Astrocyte (in vitro differentiated cells and primary cell): ENCODE results near the gene LRIF1. TPM values are rescaled to one million over a fixed set of nuclear protein-coding genes. Genes with fewer than 3 reads are reported as not detected.

ENCODE experiments used
- DNase-seq: peaks from one replicate; pipeline ENCODE4 v3.0.0-alpha.2; 2010; ENCODE audit warnings: low read depth
- FAIRE-seq: peaks from 2 replicates; lab custom pipeline; 2011; peaks lifted over from hg19 to GRCh38; lab: Jason Lieb, UNC
- H2AFZ ChIP-seq: 2 replicates; pipeline ENCODE4 v1.6.0; 2012; ENCODE audit warnings: low read depth, low read length, inconsistent platforms
- H3K27ac ChIP-seq: 2 replicates; pipeline ENCODE4 v1.5.1; 2011; ENCODE audit warnings: low read depth, low read length, inconsistent platforms
- H3K27me3 ChIP-seq: 2 replicates; pipeline ENCODE4 v1.6.0; 2011; ENCODE audit warnings: low read length, inconsistent platforms; ENCODE audit not compliant: insufficient read depth
- H3K36me3 ChIP-seq: 2 replicates; pipeline ENCODE4 v1.5.1; 2011; ENCODE audit warnings: low read length, inconsistent platforms; ENCODE audit not compliant: insufficient read depth
- H3K4me1 ChIP-seq: 2 replicates; pipeline ENCODE4 v1.5.1; 2011; ENCODE audit warnings: low read length, inconsistent platforms; ENCODE audit not compliant: insufficient read depth
- H3K4me2 ChIP-seq: 2 replicates; pipeline ENCODE4 v1.6.0; 2012; ENCODE audit warnings: low read length, inconsistent platforms
- H3K4me3 ChIP-seq: 2 replicates; pipeline ENCODE4 v1.5.1; 2011; ENCODE audit warnings: low read depth, mild to moderate bottlenecking, low read length, inconsistent platforms; ENCODE audit not compliant: insufficient read depth
- H3K79me2 ChIP-seq: 2 replicates; pipeline ENCODE4 v1.6.0; 2012; ENCODE audit warnings: mild to moderate bottlenecking, low read length, inconsistent platforms; ENCODE audit not compliant: insufficient read depth
- H3K9ac ChIP-seq: 2 replicates; pipeline ENCODE4 v1.6.0; 2012; ENCODE audit warnings: mild to moderate bottlenecking, low read length, inconsistent platforms
- H3K9me3 ChIP-seq: 2 replicates; pipeline ENCODE4 v1.5.1; 2012; ENCODE audit warnings: low read depth, mild to moderate bottlenecking, low read length, inconsistent platforms; ENCODE audit not compliant: insufficient read depth
- H4K20me1 ChIP-seq: 2 replicates; pipeline ENCODE4 v1.6.0; 2012; ENCODE audit warnings: low read length, inconsistent platforms; ENCODE audit not compliant: insufficient read depth
- H3K27ac Mint-ChIP-seq: one replicate; pipeline ENCODE4 v1.8.0; 2021; ENCODE audit warnings: mild to moderate bottlenecking, mixed read lengths; ENCODE audit not compliant: unreplicated experiment
- H3K27me3 Mint-ChIP-seq: one replicate; pipeline ENCODE4 v1.8.0; 2021; ENCODE audit warnings: low read depth, mixed read lengths; ENCODE audit not compliant: unreplicated experiment
- H3K36me3 Mint-ChIP-seq: one replicate; pipeline ENCODE4 v1.8.0; 2021; ENCODE audit warnings: low read depth, mixed read lengths; ENCODE audit not compliant: unreplicated experiment
- H3K4me1 Mint-ChIP-seq: one replicate; pipeline ENCODE4 v1.8.0; 2021; ENCODE audit warnings: low read depth, mixed read lengths; ENCODE audit not compliant: unreplicated experiment
- H3K4me3 Mint-ChIP-seq: one replicate; pipeline ENCODE4 v1.8.0; 2021; ENCODE audit warnings: mild to moderate bottlenecking, moderate library complexity, mixed read lengths; ENCODE audit not compliant: unreplicated experiment
- H3K9me3 Mint-ChIP-seq: one replicate; pipeline ENCODE4 v1.8.0; 2021; ENCODE audit warnings: mild to moderate bottlenecking, mixed read lengths; ENCODE audit not compliant: unreplicated experiment
- EZH2 ChIP-seq: IDR thresholded peaks from 2 replicates; pipeline ENCODE4 v1.6.1; 2012; ENCODE audit warnings: mild to moderate bottlenecking, low read length, inconsistent platforms; ENCODE audit not compliant: insufficient read depth
- total RNA-seq: library from RNA; stranded (reverse); gene quantifications from 2 replicates; pipeline ENCODE4 v1.2.1, GENCODE V29; 2021
- TF ChIP-seq, protein P1 (sequence below): IDR thresholded peaks from 2 replicates; pipeline ENCODE4 v1.5.1; 2011; ENCODE audit warnings: low read depth, mild to moderate bottlenecking, inconsistent platforms, low read length, moderate library complexity; ENCODE audit not compliant: insufficient read depth

LRIF1 gene
- total RNA-seq, 1 donor from 2014 or later = 19.4 TPM

DNA sequence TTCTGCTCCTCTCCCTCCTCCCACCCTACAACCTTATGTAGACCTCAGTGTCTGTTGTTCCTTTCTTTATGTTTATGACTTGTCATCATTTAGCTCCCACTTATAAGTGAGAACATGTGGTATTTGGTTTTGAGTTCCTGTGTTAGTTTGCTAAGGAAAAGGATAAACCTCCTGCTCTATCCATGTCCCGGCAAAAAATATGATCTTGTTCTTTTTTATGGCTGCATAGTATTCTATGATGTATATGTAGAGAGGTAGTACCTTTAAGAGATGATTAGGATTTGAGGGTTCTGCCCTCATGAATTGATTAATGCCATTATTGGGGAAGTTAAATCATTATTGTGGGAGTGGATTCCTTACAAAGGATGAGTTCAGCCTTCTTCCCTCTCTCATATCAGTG, 41.8 kb downstream of the LRIF1 start:
- H3K4me3 ChIP-seq = no peak overlapping the region
- no peaks in the 10 kb centered on the region for H3K9me3 ChIP-seq
- H4K20me1 ChIP-seq = no peaks in the 10 kb centered on the region
- no peak overlapping the region for H2AFZ ChIP-seq
- Mint-ChIP-seq H3K36me3 (no peaks in the 10 kb centered on the region), H3K4me1 (no peaks in the 10 kb centered on the region), H3K27me3 (peaks cover 3% of the 10 kb centered on the region), H3K27ac (no peak overlapping the region), H3K4me3 (no peak overlapping the region), H3K9me3 (peaks cover 6% of the 10 kb centered on the region)
- H3K9ac ChIP-seq = no peak overlapping the region
- H3K4me2 ChIP-seq = no peak overlapping the region
- no peaks in the 10 kb centered on the region for H3K36me3 ChIP-seq
- DNase-seq (no peak), FAIRE-seq (no peak)
- TF ChIP-seq, protein P1, sequence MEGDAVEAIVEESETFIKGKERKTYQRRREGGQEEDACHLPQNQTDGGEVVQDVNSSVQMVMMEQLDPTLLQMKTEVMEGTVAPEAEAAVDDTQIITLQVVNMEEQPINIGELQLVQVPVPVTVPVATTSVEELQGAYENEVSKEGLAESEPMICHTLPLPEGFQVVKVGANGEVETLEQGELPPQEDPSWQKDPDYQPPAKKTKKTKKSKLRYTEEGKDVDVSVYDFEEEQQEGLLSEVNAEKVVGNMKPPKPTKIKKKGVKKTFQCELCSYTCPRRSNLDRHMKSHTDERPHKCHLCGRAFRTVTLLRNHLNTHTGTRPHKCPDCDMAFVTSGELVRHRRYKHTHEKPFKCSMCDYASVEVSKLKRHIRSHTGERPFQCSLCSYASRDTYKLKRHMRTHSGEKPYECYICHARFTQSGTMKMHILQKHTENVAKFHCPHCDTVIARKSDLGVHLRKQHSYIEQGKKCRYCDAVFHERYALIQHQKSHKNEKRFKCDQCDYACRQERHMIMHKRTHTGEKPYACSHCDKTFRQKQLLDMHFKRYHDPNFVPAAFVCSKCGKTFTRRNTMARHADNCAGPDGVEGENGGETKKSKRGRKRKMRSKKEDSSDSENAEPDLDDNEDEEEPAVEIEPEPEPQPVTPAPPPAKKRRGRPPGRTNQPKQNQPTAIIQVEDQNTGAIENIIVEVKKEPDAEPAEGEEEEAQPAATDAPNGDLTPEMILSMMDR = no peak
- no peak for TF ChIP-seq EZH2
- H3K4me1 ChIP-seq = no peaks in the 10 kb centered on the region
- no peaks in the 10 kb centered on the region for H3K79me2 ChIP-seq
- H3K27ac ChIP-seq = no peak overlapping the region
- no peaks in the 10 kb centered on the region for H3K27me3 ChIP-seq

DNA sequence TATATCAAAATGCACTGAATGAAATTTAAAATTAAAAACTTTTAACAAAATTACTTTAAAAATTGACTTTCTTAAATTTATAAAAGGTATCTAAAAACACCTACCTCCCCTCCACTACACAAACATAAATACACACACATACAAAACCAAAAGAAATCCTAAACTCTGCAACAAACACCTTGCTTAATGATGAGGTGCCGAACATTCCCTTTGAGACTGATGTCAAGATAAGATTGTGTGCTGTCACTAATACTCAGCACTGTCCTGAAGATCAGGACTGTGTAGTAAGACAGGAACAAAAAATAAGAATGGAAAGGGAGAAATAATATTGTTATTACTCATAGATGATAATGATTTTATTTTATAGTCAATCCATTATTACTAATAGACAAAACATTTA, 45.7 kb downstream of the LRIF1 start:
- Histone ChIP-seq H3K9ac (no peak overlapping the region), H3K27me3 (no peaks in the 10 kb centered on the region), H3K9me3 (no peaks in the 10 kb centered on the region), H3K27ac (no peak overlapping the region), H4K20me1 (no peaks in the 10 kb centered on the region), H3K4me1 (no peaks in the 10 kb centered on the region), H3K4me2 (no peak overlapping the region), H3K36me3 (no peaks in the 10 kb centered on the region), H3K4me3 (no peak overlapping the region), H3K79me2 (no peaks in the 10 kb centered on the region), H2AFZ (no peak overlapping the region)
- FAIRE-seq (no peak), DNase-seq (no peak)
- Mint-ChIP-seq H3K36me3 (no peaks in the 10 kb centered on the region), H3K27me3 (peaks cover 3% of the 10 kb centered on the region), H3K9me3 (peaks cover 9% of the 10 kb centered on the region), H3K4me1 (peaks cover 2% of the 10 kb centered on the region), H3K27ac (no peak overlapping the region), H3K4me3 (no peak overlapping the region)
- no peak for TF ChIP-seq EZH2
- TF ChIP-seq, protein P1 = no peak

DNA sequence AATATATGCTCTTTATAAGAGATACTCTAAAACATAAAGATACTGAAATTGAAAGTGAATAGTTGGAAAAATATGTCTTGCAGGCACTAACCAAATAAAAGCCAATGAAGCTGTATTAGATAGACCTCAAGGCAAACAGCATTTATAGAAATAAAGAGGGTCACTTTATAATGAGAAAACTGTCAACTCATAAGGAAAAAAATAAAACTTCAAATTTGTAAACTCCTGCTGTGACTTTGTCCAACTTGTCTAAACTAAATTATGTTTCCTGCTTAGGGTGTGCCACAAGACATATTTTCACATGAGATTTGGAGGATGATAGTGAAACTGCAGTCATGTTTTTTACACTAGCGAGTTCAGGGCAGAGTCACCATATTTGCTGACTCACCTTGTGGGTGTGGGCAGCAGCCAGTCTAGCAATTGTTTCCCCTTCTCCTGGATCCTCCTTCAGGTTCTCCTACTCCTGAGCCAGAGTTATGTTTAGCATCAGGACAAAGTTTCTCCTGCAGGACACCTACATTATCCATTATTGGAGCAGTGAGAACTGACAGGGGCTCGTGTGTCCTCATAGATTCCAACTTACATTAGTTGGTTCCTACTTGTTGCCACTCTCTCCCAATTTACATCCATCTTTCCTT, 46.9 kb downstream of the LRIF1 start:
- no peak overlapping the region for H3K27ac ChIP-seq
- Mint-ChIP-seq H3K36me3 (no peaks in the 10 kb centered on the region), H3K27me3 (peaks cover 3% of the 10 kb centered on the region), H3K9me3 (peaks cover 3% of the 10 kb centered on the region), H3K27ac (peak overlapping the region; percentile 30), H3K4me1 (peaks cover 2% of the 10 kb centered on the region), H3K4me3 (no peak overlapping the region)
- H3K9ac ChIP-seq = no peak overlapping the region
- H3K4me3 ChIP-seq = no peak overlapping the region
- FAIRE-seq (no peak), DNase-seq (peak; percentile 16)
- no peak overlapping the region for H2AFZ ChIP-seq
- no peaks in the 10 kb centered on the region for H3K79me2 ChIP-seq
- TF ChIP-seq, protein P1 = no peak
- TF ChIP-seq EZH2 = no peak
- H3K36me3 ChIP-seq = no peaks in the 10 kb centered on the region
- H3K4me1 ChIP-seq = no peaks in the 10 kb centered on the region
- H4K20me1 ChIP-seq = no peaks in the 10 kb centered on the region
- no peaks in the 10 kb centered on the region for H3K9me3 ChIP-seq
- peak overlapping the region; percentile 47 for H3K4me2 ChIP-seq
- H3K27me3 ChIP-seq = no peaks in the 10 kb centered on the region
